SK-N-MC (cell line): ENCODE results near the gene DBI.

Source experiments
- EZH2 ChIP-seq: fragments of 200-600 bp; sonication (generic); IDR thresholded peaks from one replicate; pipeline ENCODE4 v1.6.1; 2017; ENCODE audit warnings: antibody characterized with exemption
- POLR2AphosphoS5 ChIP-seq: IDR thresholded peaks from 2 replicates; pipeline ENCODE4 v1.6.1; 2012; ENCODE audit warnings: mild to moderate bottlenecking, low read depth, low read length, borderline replicate concordance

DNA sequence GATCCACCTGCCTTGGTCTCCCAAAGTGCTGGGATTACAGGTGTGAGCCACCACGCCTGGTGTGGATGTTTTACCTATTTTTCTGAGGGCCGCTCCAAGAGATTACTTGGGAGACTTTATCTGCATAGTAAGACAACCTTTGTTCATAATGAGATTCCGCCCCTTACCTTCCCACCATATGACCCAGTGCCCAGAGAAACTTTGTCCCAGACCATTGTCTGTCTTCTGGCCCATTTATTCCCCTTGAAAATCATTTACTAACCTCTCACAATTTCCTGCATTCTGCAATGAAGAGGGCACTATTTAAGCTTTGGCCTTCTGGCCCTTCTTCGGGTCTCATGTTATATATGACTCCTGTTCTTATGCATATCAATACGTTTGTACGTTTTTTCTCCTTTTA, 51.1 kb downstream of the DBI start:
- TF ChIP-seq EZH2, result no peak
- no peak for TF ChIP-seq POLR2AphosphoS5
